SK-N-SH (cell line): Measurements from ENCODE around the gene GAS6. TPM values are rescaled to one million over a fixed set of nuclear protein-coding genes. Genes with fewer than 3 reads are reported as not detected.

Experiments
- CTCF ChIA-PET: fragments of 300-600, 350-600 bp; formaldehyde crosslinking; extraction: SDS; loops from one replicate; lab custom pipeline; 2021; lab: Yijun Ruan, JAX
- POLR2A ChIA-PET: fragments of 350-600 bp; sonication (Branson Sonifier 250); formaldehyde crosslinking; extraction: SDS; loops from one replicate; lab custom pipeline; 2020; ENCODE audit warnings: antibody characterized with exemption, inconsistent platforms; lab: Yijun Ruan, JAX
- DNase-seq: peaks from one replicate; pipeline ENCODE4 v3.0.0; 2012
- H2AFZ ChIP-seq: fragments of 200-600 bp; sonication (generic); 2 replicates; pipeline ENCODE4 v1.8.1; 2016; ENCODE audit warnings: antibody characterized with exemption, mild to moderate bottlenecking, low read depth
- H3F3A ChIP-seq: fragments of 200-600 bp; sonication (generic); replicated peaks from 2 replicates; pipeline ENCODE3; 2016; ENCODE audit warnings: antibody characterized with exemption, mild to moderate bottlenecking; ENCODE audit not compliant: insufficient read depth
- H3K27ac ChIP-seq, 2 experiments: fragments of 200-500 bp in 1 of 2; fragments of 200-600 bp in 1 of 2; sonication (Bioruptor generic) in 1 of 2; sonication (generic), shearing (Covaris generic) in 1 of 2; 2 replicates each; pipeline versions ENCODE4 v1.5.1 to v1.6.1; 2014 to 2016; ENCODE audit warnings: low read depth in 2 of 2, inconsistent platforms in 1 of 2, low read length in 1 of 2, mild to moderate bottlenecking in 1 of 2, mixed read lengths in 1 of 2
- H3K27me3 ChIP-seq: fragments of 200-600 bp; sonication (generic), shearing (Covaris generic); 2 replicates; pipeline ENCODE4 v1.6.1; 2016; ENCODE audit warnings: mixed run types; ENCODE audit not compliant: insufficient read depth
- H3K36me3 ChIP-seq, 2 experiments: fragments of 200-500 bp in 1 of 2; fragments of 200-600 bp in 1 of 2; sonication (Bioruptor generic) in 1 of 2; sonication (generic) in 1 of 2; replicated peaks in 1 of 2; 2 replicates each; pipeline versions ENCODE3 to v1.5.1; 2014 to 2016; ENCODE audit warnings: low read length in 1 of 2, mild to moderate bottlenecking in 1 of 2; ENCODE audit not compliant: insufficient read depth in 2 of 2, control insufficient read depth in 1 of 2
- H3K4me1 ChIP-seq, 2 experiments: fragments of 200-500 bp in 1 of 2; fragments of 200-600 bp in 1 of 2; sonication (Bioruptor generic) in 1 of 2; sonication (generic), shearing (Covaris generic) in 1 of 2; 2 replicates each; pipeline versions ENCODE4 v1.5.1 to v1.6.1; 2014 to 2016; ENCODE audit warnings: low read depth in 1 of 2, low read length in 1 of 2, mixed run types in 1 of 2; ENCODE audit not compliant: insufficient read depth in 2 of 2, control insufficient read depth in 1 of 2
- H3K4me2 ChIP-seq: fragments of 200-600 bp; sonication (generic), shearing (Covaris generic); 2 replicates; pipeline ENCODE4 v1.6.1; 2017; ENCODE audit warnings: mixed run types
- H3K4me3 ChIP-seq, 2 experiments: fragments of 200-500 bp in 1 of 2; fragments of 200-600 bp in 1 of 2; sonication (Bioruptor generic) in 1 of 2; sonication (generic), shearing (Covaris generic) in 1 of 2; 2 replicates each; pipeline versions ENCODE4 v1.5.1 to v1.8.1; 2014 to 2016; ENCODE audit warnings: low read depth in 2 of 2, inconsistent platforms in 1 of 2, low read length in 1 of 2, mild to moderate bottlenecking in 1 of 2, mixed read lengths in 1 of 2, moderate library complexity in 1 of 2
- H3K79me2 ChIP-seq: fragments of 200-600 bp; sonication (generic); 2 replicates; pipeline ENCODE4 v1.8.1; 2017; ENCODE audit warnings: mild to moderate bottlenecking; ENCODE audit not compliant: insufficient read depth
- H3K9ac ChIP-seq: fragments of 200-600 bp; sonication (generic); 2 replicates; pipeline ENCODE4 v1.6.1; 2017; ENCODE audit warnings: mixed run types
- H3K9me2 ChIP-seq: fragments of 200-600 bp; sonication (generic); 2 replicates; pipeline ENCODE4 v1.6.1; 2017; ENCODE audit warnings: mixed run types
- H3K9me3 ChIP-seq: fragments of 200-600 bp; sonication (generic); 2 replicates; pipeline ENCODE4 v1.6.1; 2017; ENCODE audit warnings: mixed run types, mild to moderate bottlenecking, moderate library complexity
- H4K20me1 ChIP-seq: fragments of 200-600 bp; sonication (generic); 2 replicates; pipeline ENCODE4 v1.6.1; 2017; ENCODE audit warnings: mild to moderate bottlenecking, mixed run types; ENCODE audit not compliant: insufficient read depth
- CHD2 ChIP-seq: fragments of 150-350 bp; IDR thresholded peaks from 2 replicates; pipeline ENCODE4 v1.6.1; 2018; ENCODE audit warnings: low read length; ENCODE audit not compliant: partially characterized antibody
- EP300 ChIP-seq, 2 experiments: IDR thresholded peaks; 2 replicates each; pipeline versions ENCODE4 v1.4.0 to v1.6.1; 2012; ENCODE audit warnings: borderline replicate concordance in 1 of 2, low read depth in 1 of 2, low read length in 1 of 2
- GABPA ChIP-seq: IDR thresholded peaks from 2 replicates; pipeline ENCODE4 v1.4.0; 2012; ENCODE audit warnings: low read depth, mild to moderate bottlenecking
- JUND ChIP-seq: IDR thresholded peaks from 2 replicates; pipeline ENCODE4 v1.4.0; 2012
- MEF2A ChIP-seq: IDR thresholded peaks from 2 replicates; pipeline ENCODE4 v1.4.0; 2012; ENCODE audit warnings: low read depth, borderline replicate concordance
- POLR2AphosphoS5 ChIP-seq: IDR thresholded peaks from 2 replicates; pipeline ENCODE4 v1.6.1; 2012; ENCODE audit warnings: low read depth, low read length
- RFX5 ChIP-seq: IDR thresholded peaks from 2 replicates; pipeline ENCODE4 v1.6.1; 2012; ENCODE audit warnings: mild to moderate bottlenecking, improper control_type of control experiment, low read length
- WGBS: methylation state at CpG from one replicate; pipeline ENCODE4 v1.1.6; 2017; ENCODE audit warnings: low lambda C conversion rate; 5-methylcytosine and 5-hydroxymethylcytosine counted together
- polyA plus RNA-seq, 3 experiments: library from polyadenylated mRNA; depleted of rRNA; stranded (reverse); fragments of >200 nt; gene quantifications; 2 replicates each; pipeline ENCODE4 v1.2.3, GENCODE V29; 2012
- TF ChIP-seq, protein P1 (sequence below): IDR thresholded peaks from 2 replicates; pipeline ENCODE4 v1.4.0; 2012; ENCODE audit warnings: low read depth, borderline replicate concordance
- TF ChIP-seq, protein P2 (sequence below): fragments of 200-600 bp; sonication (generic); IDR thresholded peaks from 2 replicates; pipeline ENCODE4 v1.6.1; 2017; ENCODE audit warnings: antibody characterized with exemption, mild to moderate bottlenecking, moderate library complexity

GAS6 gene
- polyA plus RNA-seq, 1 of the 3 experiments (the other 2 are of a cell fraction), result 380 TPM

GRCh38 chr13:113812178-113813040 lies 51.5 kb downstream of the GAS6 start:
- Histone ChIP-seq H3K9me3 (no peaks in the 10 kb centered on the region), H3K27ac (no peak overlapping the region), H3K9ac (no peak overlapping the region), H3F3A (peaks cover under 1% of the 10 kb centered on the region), H2AFZ (no peak overlapping the region), H3K27me3 (no peaks in the 10 kb centered on the region), H3K36me3 (no peaks in the 10 kb centered on the region), H3K4me2 (no peak overlapping the region), H3K9me2 (no peaks in the 10 kb centered on the region), H3K4me1 (peaks cover 16 to 22% of the 10 kb centered on the region in 2 experiments; a peak in 2 of 4 replicates), H3K4me3 (no peak overlapping the region), H4K20me1 (no peaks in the 10 kb centered on the region), H3K79me2 (no peaks in the 10 kb centered on the region)
- POLR2A ChIA-PET, result no interaction called here
- peak; percentile 60 for DNase-seq
- TF ChIP-seq EP300 (IDR thresholded peaks at IDR 0.05; ENCODE audit: borderline replicate concordance in 1 of 2, low read depth in 1 of 2, low read length in 1 of 2) (peak in 1 of 2 experiments; percentile 0; a peak in 1 of 4 replicates), CHD2 (no peak)
- 84% methylated on average over 32 of the region's 51 CpGs for WGBS
- CTCF ChIA-PET, result interaction anchor here (1.3 kb wide), 1 partner anchor 135 kb away, joined by 3 read pairs; no protein-coding TSS in a partner anchor

DNA sequence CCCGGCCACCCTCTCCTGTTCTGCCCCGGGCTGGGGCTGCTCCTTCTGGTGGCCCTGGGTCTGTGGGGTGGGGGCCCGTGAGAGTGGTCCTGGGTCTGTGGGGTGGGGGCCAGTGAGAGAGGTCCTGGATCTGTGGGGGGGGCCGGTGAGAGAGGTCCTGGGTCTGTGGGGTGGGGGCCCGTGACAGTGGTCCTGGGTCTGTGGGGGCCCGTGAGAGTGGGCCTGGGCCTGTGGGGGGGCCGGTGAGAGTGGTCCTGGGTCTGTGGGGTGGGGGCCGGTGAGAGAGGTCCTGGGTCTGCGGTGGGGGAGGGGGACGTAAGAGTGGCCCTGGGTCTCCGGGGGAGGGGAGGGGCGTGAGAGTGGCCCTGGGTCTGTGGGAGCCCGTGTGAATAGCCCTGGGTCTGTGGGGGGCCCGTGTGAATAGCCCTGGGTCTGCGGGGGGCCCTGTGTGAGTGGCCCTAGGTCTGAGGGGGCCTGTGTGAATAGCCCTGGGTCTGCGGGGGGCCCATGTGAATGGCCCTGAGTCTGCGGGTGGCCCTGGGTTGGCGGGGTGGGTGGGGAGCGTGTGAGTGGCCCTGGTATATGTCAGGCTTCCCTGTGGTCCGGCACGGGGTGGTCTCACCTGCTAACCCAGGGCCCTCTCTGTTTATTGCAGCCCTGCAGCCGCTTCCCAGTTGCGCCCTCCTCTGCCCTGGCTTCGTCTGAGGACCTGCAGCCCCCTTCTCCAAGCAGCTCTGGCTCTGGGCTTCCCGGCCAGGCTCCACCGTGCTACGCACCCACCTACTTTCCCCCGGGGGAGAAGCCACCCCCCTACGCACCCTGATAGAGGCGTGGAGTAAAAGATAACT lies 52.6 kb downstream of the GAS6 start:
- Histone ChIP-seq H3K4me2 (no peak overlapping the region), H3K9ac (no peak overlapping the region), H2AFZ (no peak overlapping the region), H4K20me1 (no peaks in the 10 kb centered on the region), H3K36me3 (no peaks in the 10 kb centered on the region), H3F3A (no peaks in the 10 kb centered on the region), H3K9me2 (no peaks in the 10 kb centered on the region), H3K27me3 (no peaks in the 10 kb centered on the region), H3K4me1 (peaks cover 10 to 20% of the 10 kb centered on the region in 2 experiments; a peak in 2 of 4 replicates), H3K4me3 (no peak overlapping the region)
- POLR2A ChIA-PET, result no interaction called here
- 76% methylated on average over 24 of the region's 30 CpGs for WGBS
- CTCF ChIA-PET, result interaction anchor here (1.3 kb wide), 1 partner anchor 136 kb away, joined by 3 read pairs; no protein-coding TSS in a partner anchor
- no peak for DNase-seq
- TF ChIP-seq POLR2AphosphoS5 (no peak), EP300 (IDR thresholded peaks at IDR 0.05; ENCODE audit: borderline replicate concordance in 1 of 2, low read depth in 1 of 2, low read length in 1 of 2) (no peak), GABPA (no peak), MEF2A (no peak), RFX5 (no peak), JUND (no peak)
- TF ChIP-seq, protein P1, sequence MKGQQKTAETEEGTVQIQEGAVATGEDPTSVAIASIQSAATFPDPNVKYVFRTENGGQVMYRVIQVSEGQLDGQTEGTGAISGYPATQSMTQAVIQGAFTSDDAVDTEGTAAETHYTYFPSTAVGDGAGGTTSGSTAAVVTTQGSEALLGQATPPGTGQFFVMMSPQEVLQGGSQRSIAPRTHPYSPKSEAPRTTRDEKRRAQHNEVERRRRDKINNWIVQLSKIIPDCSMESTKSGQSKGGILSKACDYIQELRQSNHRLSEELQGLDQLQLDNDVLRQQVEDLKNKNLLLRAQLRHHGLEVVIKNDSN, result no peak
- TF ChIP-seq, protein P2, sequence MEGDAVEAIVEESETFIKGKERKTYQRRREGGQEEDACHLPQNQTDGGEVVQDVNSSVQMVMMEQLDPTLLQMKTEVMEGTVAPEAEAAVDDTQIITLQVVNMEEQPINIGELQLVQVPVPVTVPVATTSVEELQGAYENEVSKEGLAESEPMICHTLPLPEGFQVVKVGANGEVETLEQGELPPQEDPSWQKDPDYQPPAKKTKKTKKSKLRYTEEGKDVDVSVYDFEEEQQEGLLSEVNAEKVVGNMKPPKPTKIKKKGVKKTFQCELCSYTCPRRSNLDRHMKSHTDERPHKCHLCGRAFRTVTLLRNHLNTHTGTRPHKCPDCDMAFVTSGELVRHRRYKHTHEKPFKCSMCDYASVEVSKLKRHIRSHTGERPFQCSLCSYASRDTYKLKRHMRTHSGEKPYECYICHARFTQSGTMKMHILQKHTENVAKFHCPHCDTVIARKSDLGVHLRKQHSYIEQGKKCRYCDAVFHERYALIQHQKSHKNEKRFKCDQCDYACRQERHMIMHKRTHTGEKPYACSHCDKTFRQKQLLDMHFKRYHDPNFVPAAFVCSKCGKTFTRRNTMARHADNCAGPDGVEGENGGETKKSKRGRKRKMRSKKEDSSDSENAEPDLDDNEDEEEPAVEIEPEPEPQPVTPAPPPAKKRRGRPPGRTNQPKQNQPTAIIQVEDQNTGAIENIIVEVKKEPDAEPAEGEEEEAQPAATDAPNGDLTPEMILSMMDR, result no peak
- TF ChIP-seq, all 33 proteins: peak for 0
- H3K27ac ChIP-seq, result no peak overlapping the region
- H3K9me3 ChIP-seq, result no peaks in the 10 kb centered on the region
- no peaks in the 10 kb centered on the region for H3K79me2 ChIP-seq
